GM19463 (cell line): Measurements from ENCODE around the gene KCNC1.
A peak's percentile ranks its signal among the peaks of the same experiment; 100 is the strongest.

ENCODE experiments used
- ATAC-seq: cut with Tn5 transposase; IDR thresholded peaks from one replicate; pipeline ENCODE4 v1.9.1; 2021; ENCODE audit warnings: mild to moderate bottlenecking, moderate library complexity; ENCODE audit not compliant: unreplicated experiment

KCNC1 gene

GRCh38 chr11:17714870-17715269, 19.7 kb upstream of the KCNC1 start:
- no peak for ATAC-seq

- ATAC-seq, result no peak
These were observed 17.8 kb upstream of the KCNC1 start for GRCh38 chr11:17716807-17717206.

GRCh38 chr11:17718015-17718414, 16.6 kb upstream of the KCNC1 start:
- ATAC-seq, result no peak

DNA sequence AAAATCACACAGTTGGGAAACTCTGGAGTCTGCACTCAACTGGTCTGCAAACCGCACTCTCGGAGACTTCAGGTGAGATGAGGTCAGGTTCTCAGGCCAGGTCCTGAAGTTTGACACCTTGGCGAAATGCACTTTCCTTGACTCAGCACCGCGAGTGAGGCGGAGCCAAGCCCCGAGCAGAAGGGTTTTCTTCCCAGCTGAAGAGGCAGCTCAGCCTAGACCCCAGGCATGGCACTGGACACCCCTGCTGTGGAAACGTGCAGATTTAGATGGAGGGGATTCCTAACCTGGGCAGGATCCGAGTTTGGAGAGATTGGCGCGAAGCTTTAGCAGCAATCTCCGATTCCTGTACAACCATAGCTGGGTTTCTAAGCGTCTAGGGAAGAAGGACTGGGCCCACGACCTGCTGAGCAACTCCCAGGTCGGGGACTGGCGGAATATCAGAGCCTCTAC, 16.0 kb upstream of the KCNC1 start:
- ATAC-seq, result no peak

- no peak for ATAC-seq
These were observed 15.3 kb upstream of the KCNC1 start, which contains the start of gene MYOD1 for GRCh38 chr11:17719028-17719937. Gene MYOD1 (plus strand): TSS chr11:17719571. CDS start chr11:17719783, 212 bp downstream.

- no peak for ATAC-seq
These were observed 14.4 kb upstream of the KCNC1 start for GRCh38 chr11:17719938-17720795.

GRCh38 chr11:17720796-17721171, 13.8 kb upstream of the KCNC1 start:
- no peak for ATAC-seq

GRCh38 chr11:17721242-17721999, 13.2 kb upstream of the KCNC1 start:
- no peak for ATAC-seq

DNA sequence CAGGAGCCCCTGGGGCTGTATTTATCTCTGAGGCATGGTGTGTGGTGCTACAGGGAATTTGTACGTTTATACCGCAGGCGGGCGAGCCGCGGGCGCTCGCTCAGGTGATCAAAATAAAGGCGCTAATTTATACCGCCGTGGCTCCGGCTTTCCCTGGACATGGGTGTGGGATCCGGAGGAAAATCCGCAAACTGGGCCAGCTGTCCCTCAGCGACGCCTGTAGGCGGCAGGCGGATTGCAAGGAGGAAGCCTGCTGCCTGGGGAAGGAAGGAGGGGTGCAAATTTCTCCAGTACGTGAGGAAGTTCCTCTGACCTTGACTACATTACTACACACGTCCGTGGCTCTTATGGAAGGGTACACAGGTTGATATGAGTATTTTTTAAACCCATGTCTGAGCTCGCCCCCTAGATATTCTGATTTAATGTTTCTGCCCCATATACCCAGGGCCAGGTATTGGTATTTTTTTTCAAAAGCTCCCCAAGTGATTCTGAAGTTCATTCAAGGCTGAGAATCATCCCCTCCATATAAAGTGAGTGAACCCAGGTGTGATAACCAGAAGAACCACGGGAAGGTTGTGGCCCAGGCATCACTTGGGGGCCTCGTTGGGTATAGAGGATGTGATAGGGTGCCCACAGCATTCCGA, 12.5 kb upstream of the KCNC1 start:
- ATAC-seq, result no peak

DNA sequence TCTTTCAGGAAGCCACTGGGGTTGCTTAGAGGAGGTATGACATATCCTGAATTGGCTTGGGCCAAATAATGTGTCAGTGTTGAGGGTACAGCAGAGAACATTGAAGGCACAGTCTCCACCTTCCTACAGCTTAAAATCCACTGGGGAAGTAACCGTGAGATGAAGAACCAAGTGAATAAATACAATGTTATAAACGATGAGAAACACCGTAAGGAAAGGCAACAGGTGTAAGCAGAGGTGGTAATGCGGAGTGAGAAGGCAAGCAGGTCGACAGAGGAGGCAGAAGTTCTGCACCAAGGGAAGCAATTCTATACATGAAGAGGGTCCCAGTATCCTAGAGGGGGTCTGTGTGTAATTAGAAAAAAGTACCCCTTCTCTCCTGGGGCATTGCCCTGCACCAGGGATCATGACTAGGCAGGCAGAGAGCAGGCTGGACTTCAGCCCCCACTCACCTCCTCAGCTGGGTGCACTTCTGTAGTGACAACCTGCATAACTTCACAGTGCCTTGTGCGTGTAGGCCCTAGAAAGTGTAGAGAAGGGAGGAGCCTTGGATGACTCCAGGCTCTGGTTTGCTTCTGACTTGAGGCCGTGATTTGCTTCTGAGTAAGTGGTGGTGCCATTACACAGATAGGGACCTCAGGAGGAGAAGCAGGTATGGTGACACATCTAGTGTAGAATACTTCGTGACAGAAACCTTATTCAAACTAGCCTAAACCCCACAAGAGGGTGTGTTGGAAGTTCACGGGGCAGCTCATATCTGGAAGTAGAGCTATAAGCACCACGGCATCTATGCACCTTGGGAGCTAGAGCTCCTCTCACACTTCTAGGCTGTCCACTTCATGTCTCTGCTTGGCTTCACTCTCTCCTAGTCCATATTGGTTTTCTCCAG, 10.3 kb upstream of the KCNC1 start:
- ATAC-seq, result no peak

GRCh38 chr11:17725174-17725573, 9.4 kb upstream of the KCNC1 start:
- no peak for ATAC-seq

DNA sequence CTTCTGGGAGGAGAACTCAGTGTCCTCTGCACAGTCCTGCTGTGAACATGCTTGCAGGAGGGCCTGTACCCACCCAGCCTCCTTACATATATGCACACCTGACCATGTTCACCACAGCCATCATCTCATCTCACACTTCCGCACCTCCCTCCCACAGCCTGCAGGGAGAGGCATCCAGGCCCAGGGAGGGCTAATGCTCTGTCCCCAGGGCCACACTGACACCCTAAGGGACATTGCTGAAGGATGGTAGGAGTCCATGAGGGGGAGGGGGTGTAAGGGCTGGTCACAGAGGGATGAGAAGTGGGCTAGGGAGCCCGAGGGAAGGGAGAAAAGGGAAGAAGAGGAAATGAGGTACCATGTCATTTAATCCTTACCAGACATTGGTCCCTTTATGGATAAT, 4.4 kb upstream of the KCNC1 start:
- no peak for ATAC-seq

- peak; percentile 74 for ATAC-seq
These were observed 3.7 kb upstream of the KCNC1 start for GRCh38 chr11:17730608-17731462.

DNA sequence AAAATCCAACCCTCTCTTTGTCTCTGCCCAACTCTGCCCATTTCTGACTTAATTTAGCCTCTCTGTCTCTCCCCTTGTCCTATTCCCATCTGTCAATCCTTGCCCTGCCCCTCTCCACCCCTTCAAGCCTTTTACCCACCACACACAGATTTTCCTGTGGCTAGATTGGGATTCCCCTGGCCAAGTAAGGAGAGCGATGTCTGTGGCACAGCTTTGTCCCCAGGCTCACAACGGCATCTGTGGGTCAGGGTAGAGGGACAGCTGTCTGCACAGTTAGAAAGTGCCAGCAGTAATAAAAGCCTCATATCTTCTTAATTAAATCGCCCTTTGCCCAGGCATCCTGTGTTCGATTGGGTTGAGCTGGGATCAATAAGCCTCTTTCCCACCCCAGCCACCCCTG, 1.3 kb upstream of the KCNC1 start:
- no peak for ATAC-seq

- no peak for ATAC-seq
These were observed 621 bp downstream of the KCNC1 start for GRCh38 chr11:17734986-17735817.

- no peak for ATAC-seq
These were observed 1.4 kb downstream of the KCNC1 start for GRCh38 chr11:17735818-17736578.

- ATAC-seq, result no peak
These were observed 2.0 kb downstream of the KCNC1 start for GRCh38 chr11:17736579-17736893.
